ENCODE measurements around the gene NDUFAB1. TPM values are rescaled to one million over a fixed set of nuclear protein-coding genes. Genes with fewer than 3 reads are reported as not detected.
"Not testable (repeated sequence)": the region's sequence is repeated elsewhere in the genome, so short reads cannot be mapped to it uniquely, and the experiment has no call there.

Gene NDUFAB1
- total RNA-seq, 2 experiments from 2014 or later: 23.0 to 28.3 TPM

DNA sequence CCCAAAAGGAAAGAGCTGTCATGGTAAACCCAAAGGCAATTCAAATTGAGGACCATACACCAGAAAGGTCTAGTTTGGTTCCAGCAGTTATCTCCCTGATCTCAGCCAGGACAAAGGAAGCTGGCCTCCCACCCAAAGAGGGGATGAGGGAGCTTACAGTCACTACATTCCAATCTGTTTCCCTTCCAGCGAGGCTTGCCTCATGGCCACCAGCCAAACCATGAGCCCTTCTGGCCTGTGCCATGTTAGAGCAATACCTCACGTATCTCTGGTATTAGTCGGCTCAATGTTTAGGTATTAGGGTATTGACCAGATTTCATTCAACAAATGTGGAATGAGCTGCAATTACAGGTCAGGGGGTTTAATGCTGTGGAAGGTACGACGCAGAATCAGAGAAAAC, 8.4 kb downstream of the NDUFAB1 start:
- Mint-ChIP-seq H3K4me3 (no peak overlapping the region), H3K27ac (no peak overlapping the region), H3K4me1 (ENCODE audit: low read depth) (peaks cover 12% of the 10 kb centered on the region), H3K9me3 (no peaks in the 10 kb centered on the region), H3K27me3 (no peaks in the 10 kb centered on the region), H3K36me3 (ENCODE audit: low read depth) (peaks cover 80% of the 10 kb centered on the region)
- Histone ChIP-seq H3K36me3 (ENCODE audit: insufficient read depth, low read length) (peaks cover 75% of the 10 kb centered on the region), H3K9me3 (ENCODE audit: control insufficient read depth in 1 of 2, insufficient read depth in 1 of 2, low read length in 2 of 2) (no peaks in the 10 kb centered on the region), H3K4me3 (ENCODE audit: low read length) (no peak overlapping the region), H3K27ac (ENCODE audit: low read depth in 1 of 2, low read length in 2 of 2) (no peak overlapping the region), H3K27me3 (ENCODE audit: control insufficient read depth in 1 of 2, insufficient read depth in 2 of 2, low read length in 2 of 2) (no peaks in the 10 kb centered on the region), H3K4me1 (ENCODE audit: insufficient read depth, low read length) (peaks cover under 1% of the 10 kb centered on the region)
- ChIA-PET CTCF (no interaction called here), POLR2A (no interaction called here)
- ATAC-seq (ENCODE audit: poor library complexity) (no peak), DNase-seq (no peak)
- TF ChIP-seq, protein P1, sequence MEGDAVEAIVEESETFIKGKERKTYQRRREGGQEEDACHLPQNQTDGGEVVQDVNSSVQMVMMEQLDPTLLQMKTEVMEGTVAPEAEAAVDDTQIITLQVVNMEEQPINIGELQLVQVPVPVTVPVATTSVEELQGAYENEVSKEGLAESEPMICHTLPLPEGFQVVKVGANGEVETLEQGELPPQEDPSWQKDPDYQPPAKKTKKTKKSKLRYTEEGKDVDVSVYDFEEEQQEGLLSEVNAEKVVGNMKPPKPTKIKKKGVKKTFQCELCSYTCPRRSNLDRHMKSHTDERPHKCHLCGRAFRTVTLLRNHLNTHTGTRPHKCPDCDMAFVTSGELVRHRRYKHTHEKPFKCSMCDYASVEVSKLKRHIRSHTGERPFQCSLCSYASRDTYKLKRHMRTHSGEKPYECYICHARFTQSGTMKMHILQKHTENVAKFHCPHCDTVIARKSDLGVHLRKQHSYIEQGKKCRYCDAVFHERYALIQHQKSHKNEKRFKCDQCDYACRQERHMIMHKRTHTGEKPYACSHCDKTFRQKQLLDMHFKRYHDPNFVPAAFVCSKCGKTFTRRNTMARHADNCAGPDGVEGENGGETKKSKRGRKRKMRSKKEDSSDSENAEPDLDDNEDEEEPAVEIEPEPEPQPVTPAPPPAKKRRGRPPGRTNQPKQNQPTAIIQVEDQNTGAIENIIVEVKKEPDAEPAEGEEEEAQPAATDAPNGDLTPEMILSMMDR (IDR thresholded peaks at IDR 0.05): no peak
- intact Hi-C loops (cut with DNase I, micrococcal nuclease): no loop called here

DNA sequence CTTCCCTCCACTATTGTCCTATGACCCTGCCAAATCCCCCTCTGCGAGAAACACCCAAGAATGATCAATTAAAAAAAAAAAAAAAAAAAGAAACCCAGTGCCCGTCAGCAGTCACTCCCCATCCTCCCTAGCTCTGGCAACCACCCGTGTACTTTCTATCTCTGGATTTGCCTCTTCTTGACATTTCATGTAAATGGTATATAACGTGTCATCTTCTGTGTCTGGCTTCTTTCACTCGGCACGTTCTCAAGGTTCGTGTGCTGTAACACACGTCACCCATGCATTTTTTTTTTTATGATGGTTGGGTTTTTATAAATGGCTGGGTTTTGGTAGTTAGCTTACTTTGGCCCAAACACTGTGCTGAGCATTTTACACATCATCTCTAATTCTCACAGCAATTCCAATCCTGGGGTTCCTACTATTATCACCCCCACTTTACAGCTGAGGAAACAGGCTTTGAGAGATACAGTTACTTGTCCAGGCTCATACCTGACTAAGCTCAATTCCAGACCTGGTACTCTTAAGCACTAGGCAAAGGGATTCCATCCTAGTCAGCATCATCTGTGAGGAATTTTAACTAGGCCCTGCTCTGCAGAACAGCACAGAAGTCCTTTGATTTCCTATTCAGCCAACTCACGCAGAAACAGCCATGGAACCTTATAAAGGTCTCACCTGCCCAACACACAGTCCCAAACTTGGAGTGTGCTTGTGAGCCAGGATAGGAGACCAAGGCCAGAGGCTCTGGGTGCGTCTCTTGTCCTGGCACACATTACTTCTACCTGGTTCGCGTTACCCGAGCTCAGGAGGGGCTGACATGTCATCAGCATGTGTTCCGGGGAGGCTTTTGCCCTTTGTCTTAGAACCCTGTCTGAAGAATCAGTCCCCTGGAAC, 11.7 kb downstream of the NDUFAB1 start:
- H3K4me1 ChIP-seq (ENCODE audit: insufficient read depth, low read length): no peaks in the 10 kb centered on the region
- Mint-ChIP-seq H3K9me3 (no peaks in the 10 kb centered on the region), H3K27ac (no peak overlapping the region), H3K36me3 (ENCODE audit: low read depth) (peaks cover 82% of the 10 kb centered on the region), H3K4me3 (no peak overlapping the region), H3K27me3 (no peaks in the 10 kb centered on the region), H3K4me1 (ENCODE audit: low read depth) (no peaks in the 10 kb centered on the region)
- ATAC-seq (ENCODE audit: poor library complexity) (no peak), DNase-seq (no peak)
- no peaks in the 10 kb centered on the region for H3K27me3 ChIP-seq (ENCODE audit: control insufficient read depth in 1 of 2, insufficient read depth in 2 of 2, low read length in 2 of 2)
- H3K27ac ChIP-seq (ENCODE audit: low read depth in 1 of 2, low read length in 2 of 2): no peak overlapping the region
- ChIA-PET POLR2A (no interaction called here), CTCF (no interaction called here)
- H3K4me3 ChIP-seq (ENCODE audit: low read length): no peak overlapping the region
- peaks cover 70% of the 10 kb centered on the region for H3K36me3 ChIP-seq (ENCODE audit: insufficient read depth, low read length)
- intact Hi-C loops (cut with DNase I, micrococcal nuclease): no loop called here
- H3K9me3 ChIP-seq (ENCODE audit: control insufficient read depth in 1 of 2, insufficient read depth in 1 of 2, low read length in 2 of 2): no peaks in the 10 kb centered on the region
- TF ChIP-seq, protein P1 (IDR thresholded peaks at IDR 0.05): no peak

DNA sequence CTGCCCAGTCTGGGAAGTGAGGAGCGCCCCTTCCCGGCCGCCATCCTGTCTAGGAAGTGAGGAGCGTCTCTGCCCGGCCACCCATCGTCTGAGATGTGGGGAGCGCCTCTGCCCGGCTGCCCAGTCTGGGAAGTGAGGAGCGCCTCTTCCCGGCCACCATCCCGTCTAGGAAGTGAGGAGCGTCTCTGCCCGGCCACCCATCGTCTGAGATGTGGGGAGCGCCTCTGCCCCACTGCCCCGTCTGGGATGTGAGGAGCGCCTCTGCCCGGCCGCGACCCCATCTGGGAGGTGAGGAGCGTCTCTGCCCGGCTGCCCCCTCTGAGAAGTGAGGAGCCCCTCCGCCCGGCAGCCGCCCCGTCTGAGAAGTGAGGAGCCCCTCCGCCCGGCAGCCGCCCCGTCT, 12.8 kb downstream of the NDUFAB1 start:
- DNase-seq; ATAC-seq (ENCODE audit: poor library complexity); H3K9me3 ChIP-seq (ENCODE audit: control insufficient read depth in 1 of 2, insufficient read depth in 1 of 2, low read length in 2 of 2); H3K27ac Mint-ChIP-seq; intact Hi-C loops (cut with DNase I, micrococcal nuclease); H3K4me3 Mint-ChIP-seq; H3K27me3 Mint-ChIP-seq; H3K9me3 Mint-ChIP-seq; H3K4me1 ChIP-seq (ENCODE audit: insufficient read depth, low read length); CTCF ChIA-PET; H3K4me1 Mint-ChIP-seq (ENCODE audit: low read depth); POLR2A ChIA-PET; H3K27ac ChIP-seq (ENCODE audit: low read depth in 1 of 2, low read length in 2 of 2); H3K4me3 ChIP-seq (ENCODE audit: low read length); H3K27me3 ChIP-seq (ENCODE audit: control insufficient read depth in 1 of 2, insufficient read depth in 2 of 2, low read length in 2 of 2): not testable (repeated sequence)
- peaks cover 72% of the 10 kb centered on the region for H3K36me3 ChIP-seq (ENCODE audit: insufficient read depth, low read length)
- peaks cover 81% of the 10 kb centered on the region for H3K36me3 Mint-ChIP-seq (ENCODE audit: low read depth)

All from CD4-positive, alpha-beta T cell (primary cell).